Right cardiac atrium (tissue), 5 donors: Measurements from ENCODE around the gene ZNF497. TPM values are rescaled to one million over a fixed set of nuclear protein-coding genes. Genes with fewer than 3 reads are reported as not detected.
"Not testable (repeated sequence)": the region's sequence is repeated elsewhere in the genome, so short reads cannot be mapped to it uniquely, and the experiment has no call there.

Experiments used
- ATAC-seq, 2 donors: fragments of 200-7000 bp; cut with Tn5 transposase; one replicate each; pipeline versions ENCODE4 v1.8.0 to v1.9.1; 2020; ENCODE audit warnings: moderate library complexity in 2 of 2, mild to moderate bottlenecking in 1 of 2
- DNase-seq, 3 donors: peaks; one replicate each; pipeline ENCODE4 v3.0.0-alpha.2; 2020
- H3K27ac ChIP-seq: one replicate; pipeline ENCODE4 v1.5.1; 2013; ENCODE audit warnings: mild to moderate bottlenecking, low read length, control low read depth, moderate library complexity
- H3K27me3 ChIP-seq: one replicate; pipeline ENCODE4 v1.6.1; 2013; ENCODE audit not compliant: control insufficient read depth, insufficient read depth
- H3K4me1 ChIP-seq: one replicate; pipeline ENCODE4 v1.6.1; 2013; ENCODE audit warnings: low read length; ENCODE audit not compliant: control insufficient read depth, insufficient read depth
- H3K4me3 ChIP-seq: one replicate; pipeline ENCODE4 v1.5.1; 2013; ENCODE audit warnings: low read length, control low read depth
- H3K9me3 ChIP-seq: one replicate; pipeline ENCODE4 v1.6.1; 2013; ENCODE audit warnings: low read length; ENCODE audit not compliant: control insufficient read depth
- WGBS: extraction: QIAGEN DNeasy Blood & Tissue Kit; methylation state at CpG from one replicate; pipeline ENCODE4 v1.1.7; 2013; 5-methylcytosine and 5-hydroxymethylcytosine counted together
- intact Hi-C, 4 donors: fragments of 100-400 bp; cut with DNase I; formaldehyde crosslinking; loops; one replicate each; pipeline versions ENCODE4 v1.11.0 to v1.14.0; 2022 to 2023
- polyA plus RNA-seq: library from polyadenylated mRNA; stranded (reverse); fragments of 200-250 nt; gene quantifications from one replicate; pipeline ENCODE4 v1.2.3, GENCODE V29; 2013
- total RNA-seq, 4 donors: library from RNA; stranded (reverse); fragmentation: NEBNext Ultra II Directional; extraction: Animal tissue kit (Norgen Biotek cat#: 25700); gene quantifications; one replicate each; pipeline ENCODE4 v1.2.1, GENCODE V29; 2021
- donor health status: healthy with polysubstance abuse.
- donor health status: DM: no; HTN: yes; CAD: no.
- donor health status: DM: no; HTN: no; CAD: no.
- donor health status: DM: no; HTN: yes; CAD: no; lungs with severe emphysema.
- donor health status: DM: yes; HTN: yes; CAD: no.

The ZNF497 gene
- total and polyA plus RNA-seq, 5 donors, result 0.27 to 1.1 (median 0.42) TPM

DNA sequence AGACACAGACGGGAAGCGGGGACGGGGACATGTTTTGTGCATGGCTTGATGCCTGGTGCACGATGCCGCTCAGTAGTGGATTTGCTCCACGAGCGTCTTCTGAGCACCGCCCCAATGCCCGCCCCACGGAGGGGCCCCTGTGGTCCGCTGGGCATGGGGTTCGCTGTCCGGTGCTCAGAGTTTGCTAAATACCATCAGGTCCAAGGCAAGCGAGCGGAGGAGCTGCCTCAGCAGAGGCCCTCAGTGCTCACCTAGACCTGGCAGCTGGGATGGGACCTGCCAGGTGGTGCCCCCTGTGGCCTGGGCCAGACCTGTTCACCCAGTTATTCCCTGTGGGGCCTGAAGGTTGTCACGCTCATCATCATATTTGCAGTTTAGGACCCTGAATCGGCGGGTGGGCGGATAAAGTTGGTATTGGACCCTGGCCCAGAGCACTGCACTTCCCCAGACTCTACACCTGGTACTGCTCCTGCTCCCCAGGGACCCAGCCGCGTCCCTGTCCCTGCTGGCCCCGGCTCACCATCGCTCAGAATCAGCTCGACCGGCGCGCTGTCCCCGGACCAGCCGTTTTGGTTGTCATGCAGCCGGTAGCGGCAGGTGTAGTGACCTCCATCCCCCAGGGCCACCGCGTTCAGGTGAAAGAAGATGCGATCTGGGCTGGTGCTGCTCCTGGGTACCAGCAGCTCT, 11.5 kb downstream of the ZNF497 start:
- 59% methylated on average over 34 of the region's 34 CpGs for WGBS

DNA sequence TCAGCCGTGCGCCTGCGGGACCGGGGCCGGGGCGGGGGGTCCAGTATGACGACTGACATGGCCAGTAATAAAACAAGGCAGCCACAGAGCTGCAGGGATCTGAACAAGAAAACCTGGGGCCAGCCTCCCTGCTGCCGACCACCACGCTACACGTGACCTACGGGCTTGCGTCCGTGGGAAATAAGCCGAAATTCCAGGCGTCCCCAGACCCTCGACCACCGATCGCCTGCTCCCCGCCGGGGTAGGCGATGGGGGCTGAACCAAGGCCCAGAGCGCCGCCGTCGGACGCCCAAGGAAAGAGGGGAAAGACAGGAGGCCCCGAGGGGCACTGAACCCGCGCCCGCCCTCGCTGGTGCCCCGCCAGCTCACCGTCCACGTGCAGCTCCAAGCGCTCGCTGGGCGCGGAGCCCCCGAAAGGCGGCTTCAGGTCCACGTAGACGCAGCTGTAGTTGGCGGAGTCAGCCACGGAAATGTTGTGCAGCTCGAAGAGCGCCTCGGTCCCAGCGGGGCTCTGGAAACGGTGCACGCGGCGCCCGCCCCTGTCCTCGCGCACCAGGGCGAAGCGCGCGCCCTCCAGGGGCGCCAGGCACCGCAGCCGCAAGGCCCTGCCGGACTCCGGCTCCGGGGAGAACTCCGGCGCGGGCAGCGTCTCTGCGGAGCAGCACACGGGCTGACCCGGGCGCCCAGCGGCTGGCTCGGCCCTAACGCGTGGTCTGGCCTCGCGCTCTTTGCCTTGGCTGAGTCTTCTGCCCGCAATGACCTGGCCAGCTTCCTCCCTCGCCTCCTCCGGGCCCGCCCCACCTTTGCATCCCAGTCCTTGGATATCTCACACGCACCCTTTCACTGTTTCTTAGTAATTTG, 12.3 kb downstream of the ZNF497 start:
- WGBS, result 15% methylated on average over 84 of the region's 84 CpGs
- H3K27me3 ChIP-seq, result no peaks in the 10 kb centered on the region
- H3K4me3 ChIP-seq, result no peak overlapping the region

More for the DNA sequence above, 11.5 kb downstream of the ZNF497 start:
- H3K4me1 ChIP-seq, result no peaks in the 10 kb centered on the region
- ATAC-seq, result no peak
- no peaks in the 10 kb centered on the region for H3K9me3 ChIP-seq
- no peaks in the 10 kb centered on the region for H3K27me3 ChIP-seq
- DNase-seq, result peak in 2 of 3 donors; percentile 38 to 41
- no peak overlapping the region for H3K4me3 ChIP-seq
- intact Hi-C loops, result no loop called here
- no peak overlapping the region for H3K27ac ChIP-seq

DNA sequence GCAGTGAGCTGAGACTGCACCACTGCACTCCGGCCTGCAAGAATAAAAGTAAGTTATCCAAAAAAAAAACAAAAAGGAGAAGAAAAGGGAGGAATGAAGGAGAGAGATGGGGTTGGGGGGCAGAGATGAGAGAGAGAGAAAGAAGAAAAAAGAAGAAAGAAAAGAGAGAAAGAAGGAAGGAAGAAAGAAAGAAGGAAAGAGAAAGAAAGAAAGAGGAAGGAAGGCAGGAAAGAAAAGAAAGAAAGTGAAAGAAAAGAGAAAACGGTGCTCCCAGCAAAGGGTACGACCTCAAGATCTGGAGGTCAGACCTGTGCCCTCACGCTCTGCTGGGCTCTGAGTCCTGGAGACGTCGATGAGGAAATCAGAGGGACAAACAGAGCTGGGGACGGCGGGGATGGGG, 13.0 kb downstream of the ZNF497 start:
- no peak for ATAC-seq

More for the DNA sequence above, 12.3 kb downstream of the ZNF497 start:
- ATAC-seq, result no peak
- peak in 2 of 3 donors; percentile 56 to 57 for DNase-seq
- Histone ChIP-seq H3K4me1 (no peaks in the 10 kb centered on the region), H3K27ac (no peak overlapping the region), H3K9me3 (no peaks in the 10 kb centered on the region)
- intact Hi-C loops, result no loop called here

DNA sequence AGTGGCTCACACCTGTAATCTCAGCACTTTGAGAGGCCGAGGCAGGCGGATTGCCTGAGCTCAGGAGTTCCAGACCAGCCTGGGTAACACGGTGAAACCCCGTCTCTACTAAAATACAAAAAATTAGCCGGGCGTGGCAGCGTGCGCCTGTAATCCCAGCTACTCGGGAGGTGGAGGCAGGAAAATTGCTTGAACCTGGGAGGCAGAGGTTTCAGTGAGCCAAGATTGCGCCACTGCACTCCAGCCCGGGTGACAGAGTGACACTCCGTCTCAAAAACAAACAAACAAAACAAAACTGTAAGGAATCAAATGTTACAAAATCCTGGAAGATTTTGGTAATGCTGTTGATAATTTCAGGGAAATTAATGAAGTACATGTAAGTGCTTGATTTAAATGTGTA, 14.5 kb downstream of the ZNF497 start:
- peak in 2 of 3 donors; percentile 18 to 47 for DNase-seq
- H3K27ac ChIP-seq, H3K4me1 ChIP-seq, H3K27me3 ChIP-seq, H3K9me3 ChIP-seq, intact Hi-C loops, ATAC-seq: not testable (repeated sequence)
- H3K4me3 ChIP-seq, result peak overlapping the region; percentile 33
- 36% methylated on average over 12 of the region's 12 CpGs for WGBS

More for the DNA sequence above, 13.0 kb downstream of the ZNF497 start:
- H3K9me3 ChIP-seq, result no peaks in the 10 kb centered on the region
- no peaks in the 10 kb centered on the region for H3K4me1 ChIP-seq
- no peak for DNase-seq
- no peak overlapping the region for H3K4me3 ChIP-seq
- 39% methylated on average over 8 of the region's 8 CpGs for WGBS
- H3K27me3 ChIP-seq, result no peaks in the 10 kb centered on the region
- intact Hi-C loops, result no loop called here
- H3K27ac ChIP-seq, result no peak overlapping the region

DNA sequence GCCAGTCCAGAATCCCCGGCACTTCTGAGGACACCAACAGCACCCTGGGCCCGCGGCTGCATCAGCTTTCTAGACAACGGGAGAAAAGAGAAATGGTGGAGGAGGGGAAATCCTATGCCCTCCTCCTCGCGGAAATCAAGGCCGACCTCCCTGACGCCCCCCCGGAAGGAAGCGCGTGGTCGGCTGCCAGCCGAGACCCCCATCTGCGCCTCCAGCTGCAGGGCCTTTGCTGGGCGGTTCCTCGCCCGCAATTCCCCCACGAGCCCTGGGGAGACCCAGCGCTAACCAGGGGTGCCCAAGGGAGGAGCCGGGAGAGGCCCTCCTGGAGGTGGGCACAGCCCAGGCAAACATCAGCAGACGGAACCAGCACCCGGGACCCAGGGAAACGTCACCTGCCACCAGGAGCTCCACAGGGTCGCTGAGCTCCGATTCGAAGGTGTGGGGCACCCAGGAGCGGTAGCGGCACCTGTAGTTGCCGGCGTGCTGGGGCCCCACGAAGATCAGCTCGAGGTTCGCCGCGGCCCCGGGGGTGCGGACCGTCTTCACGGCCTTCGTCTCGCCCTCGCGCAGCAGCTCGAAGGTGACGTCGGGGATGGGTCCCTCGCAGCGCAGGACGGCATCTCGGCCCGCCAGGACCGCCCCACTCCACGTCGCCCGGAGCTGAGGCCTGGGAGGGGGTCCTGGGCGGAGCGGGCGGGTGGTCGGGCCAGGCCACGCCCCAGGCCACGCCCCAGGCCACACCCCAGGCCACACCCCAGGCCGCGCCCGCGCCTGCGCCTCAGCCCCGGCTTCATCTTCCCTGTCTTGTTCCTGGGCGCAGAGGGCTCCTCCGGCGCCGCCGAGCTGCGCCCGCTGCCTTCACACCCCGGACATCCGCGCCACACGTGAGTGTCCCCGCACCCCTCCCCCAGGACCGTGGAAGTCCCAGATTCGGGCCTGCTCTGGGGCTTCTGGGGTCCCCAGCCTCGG, 15.3 kb downstream of the ZNF497 start:
- Histone ChIP-seq H3K27me3 (no peaks in the 10 kb centered on the region), H3K4me3 (peak overlapping the region; percentile 33), H3K4me1 (no peaks in the 10 kb centered on the region), H3K27ac (peak overlapping the region; percentile 1), H3K9me3 (no peaks in the 10 kb centered on the region)
- peak; percentile 59 to 86 (median 85) for DNase-seq
- intact Hi-C loops, result no loop called here
- peak; percentile 94 to 95 for ATAC-seq
- 2% methylated on average over 82 of the region's 82 CpGs for WGBS

DNA sequence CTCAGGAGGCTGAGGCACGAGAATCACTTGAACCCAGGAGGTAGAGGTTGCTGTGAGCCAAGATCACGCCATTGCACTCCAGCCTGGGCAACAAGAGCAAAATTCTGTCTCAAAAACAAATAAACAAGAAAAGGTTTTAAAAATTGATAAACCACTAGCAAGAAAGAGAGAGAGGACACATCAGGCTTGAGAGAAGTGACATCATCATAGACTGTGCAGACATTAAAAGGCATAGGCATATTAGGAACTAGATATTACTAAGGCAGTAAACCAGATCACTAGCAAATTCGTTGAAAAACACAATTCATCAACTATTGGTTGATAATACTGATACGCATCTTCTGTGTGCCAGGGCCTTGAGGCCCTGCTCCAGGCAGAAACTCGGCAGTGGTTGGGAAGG, 17.0 kb downstream of the ZNF497 start:
- intact Hi-C loops, result no loop called here
- no peaks in the 10 kb centered on the region for H3K27me3 ChIP-seq
- no peak overlapping the region for H3K27ac ChIP-seq
- H3K4me1 ChIP-seq, result no peaks in the 10 kb centered on the region
- WGBS, result 70% methylated on average over 5 of the region's 5 CpGs
- DNase-seq, result no peak
- no peak overlapping the region for H3K4me3 ChIP-seq
- H3K9me3 ChIP-seq, result no peaks in the 10 kb centered on the region
- ATAC-seq, result no peak

DNA sequence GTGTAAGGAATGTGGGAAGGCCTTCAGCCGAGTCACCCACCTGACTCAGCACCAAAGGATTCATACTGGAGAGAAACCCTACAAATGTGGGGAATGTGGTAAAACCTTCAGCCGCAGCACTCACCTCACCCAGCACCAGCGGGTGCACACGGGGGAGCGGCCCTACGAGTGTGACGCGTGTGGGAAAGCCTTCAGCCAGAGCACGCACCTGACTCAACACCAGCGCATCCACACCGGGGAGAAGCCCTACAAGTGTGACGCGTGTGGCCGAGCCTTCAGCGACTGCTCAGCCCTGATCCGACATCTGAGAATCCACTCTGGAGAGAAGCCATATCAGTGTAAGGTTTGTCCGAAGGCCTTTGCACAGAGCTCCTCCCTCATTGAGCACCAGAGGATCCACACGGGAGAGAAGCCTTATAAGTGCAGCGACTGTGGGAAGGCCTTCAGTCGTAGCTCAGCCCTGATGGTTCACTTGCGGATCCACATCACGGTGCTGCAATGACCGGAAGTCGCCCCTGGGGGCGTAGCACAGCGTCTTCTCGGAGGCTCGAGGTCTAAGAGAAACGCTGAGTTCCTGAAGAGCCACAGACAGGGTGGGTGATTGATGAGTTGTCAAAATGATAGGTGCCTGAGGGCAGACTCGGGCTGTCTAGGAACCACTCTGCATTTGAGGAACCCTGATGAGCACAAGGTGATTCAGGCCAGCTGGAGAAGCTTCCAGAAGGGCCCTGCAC, 23.6 kb downstream of the ZNF497 start:
- Histone ChIP-seq H3K27me3 (no peaks in the 10 kb centered on the region), H3K4me3 (no peak overlapping the region), H3K4me1 (no peaks in the 10 kb centered on the region), H3K27ac (no peak overlapping the region), H3K9me3 (no peaks in the 10 kb centered on the region)
- DNase-seq (peak in 1 of 3 donors; percentile 37), ATAC-seq (peak in 1 of 2 donors; percentile 26)
- WGBS, result 76% methylated on average over 30 of the region's 30 CpGs
- intact Hi-C loops, result no loop called here

DNA sequence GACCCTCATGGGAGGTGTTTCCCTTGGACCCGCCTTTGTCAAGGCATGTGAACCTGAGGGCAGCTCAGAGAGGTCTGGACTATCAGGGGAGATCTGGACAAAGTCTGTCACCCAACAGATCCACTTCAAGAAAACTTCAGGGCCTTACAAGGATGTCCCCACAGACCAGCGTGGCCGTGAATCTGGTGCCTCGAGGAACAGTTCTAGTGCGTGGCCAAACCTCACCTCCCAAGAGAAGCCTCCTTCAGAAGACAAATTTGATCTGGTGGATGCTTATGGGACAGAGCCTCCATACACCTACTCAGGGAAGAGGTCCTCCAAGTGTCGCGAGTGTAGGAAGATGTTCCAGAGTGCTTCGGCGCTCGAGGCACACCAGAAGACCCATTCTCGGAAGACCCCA, 24.2 kb downstream of the ZNF497 start:
- H3K9me3 ChIP-seq, result no peaks in the 10 kb centered on the region
- no peak overlapping the region for H3K27ac ChIP-seq
- no peaks in the 10 kb centered on the region for H3K4me1 ChIP-seq
- no peaks in the 10 kb centered on the region for H3K27me3 ChIP-seq
- ATAC-seq (no peak), DNase-seq (no peak)
- H3K4me3 ChIP-seq, result no peak overlapping the region
- intact Hi-C loops, result no loop called here
- WGBS, result 99% methylated on average over 11 of the region's 11 CpGs

DNA sequence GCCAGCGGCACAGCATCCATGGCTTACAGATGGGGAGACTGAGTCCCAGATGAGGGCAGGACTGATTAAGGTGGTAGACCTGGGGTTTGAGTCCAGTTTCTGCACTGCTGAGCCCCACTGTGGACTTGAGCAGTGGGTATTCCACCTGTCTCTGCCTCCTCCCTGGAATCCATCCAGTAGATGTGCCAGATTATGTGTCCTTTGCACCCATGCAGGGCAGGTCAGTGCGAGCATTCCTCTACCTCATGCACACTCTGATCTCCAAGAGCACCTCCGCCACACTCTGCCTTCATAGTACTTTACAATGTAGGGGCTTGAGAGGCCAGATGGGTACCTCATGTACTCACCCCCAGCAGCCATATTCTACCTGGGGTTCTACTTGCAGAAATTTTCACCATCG, 25.7 kb downstream of the ZNF497 start:
- Histone ChIP-seq H3K4me1 (no peaks in the 10 kb centered on the region), H3K9me3 (no peaks in the 10 kb centered on the region), H3K27ac (no peak overlapping the region), H3K27me3 (no peaks in the 10 kb centered on the region), H3K4me3 (no peak overlapping the region)
- intact Hi-C loops, result no loop called here
- no peak for DNase-seq
- WGBS, result 97% methylated on average over 4 of the region's 4 CpGs
- ATAC-seq, result no peak

DNA sequence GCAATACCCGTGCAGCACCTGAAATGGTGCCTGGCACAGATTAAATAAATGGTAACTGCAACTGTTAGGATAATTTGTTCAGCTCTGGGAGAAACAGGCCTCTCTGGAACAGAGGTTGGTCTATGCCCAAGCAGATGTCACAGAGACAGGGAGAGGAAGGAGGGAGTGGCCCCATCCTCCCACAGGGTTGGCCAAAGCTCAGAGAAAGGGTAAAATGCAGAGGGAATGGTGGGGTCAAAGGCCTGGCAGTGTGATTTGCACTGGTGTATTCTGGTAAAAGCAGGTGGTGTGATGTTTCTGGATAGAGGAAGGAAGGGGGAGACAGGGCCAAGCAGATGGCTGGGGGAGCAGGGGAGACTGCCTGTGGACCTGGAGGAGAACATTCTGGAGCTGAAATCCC, 26.3 kb downstream of the ZNF497 start:
- intact Hi-C loops, result no loop called here
- H3K4me3 ChIP-seq, result no peak overlapping the region
- DNase-seq (no peak), ATAC-seq (no peak)
- no peaks in the 10 kb centered on the region for H3K4me1 ChIP-seq
- H3K27me3 ChIP-seq, result no peaks in the 10 kb centered on the region
- no peak overlapping the region for H3K27ac ChIP-seq
- WGBS, result 98% methylated on average over 1 of the region's 1 CpG
- H3K9me3 ChIP-seq, result no peaks in the 10 kb centered on the region
